ENCODE measurements around the gene PLCB4.
"Not testable (repeated sequence)": the region's sequence is repeated elsewhere in the genome, so short reads cannot be mapped to it uniquely, and the experiment has no call there.

The PLCB4 gene

DNA sequence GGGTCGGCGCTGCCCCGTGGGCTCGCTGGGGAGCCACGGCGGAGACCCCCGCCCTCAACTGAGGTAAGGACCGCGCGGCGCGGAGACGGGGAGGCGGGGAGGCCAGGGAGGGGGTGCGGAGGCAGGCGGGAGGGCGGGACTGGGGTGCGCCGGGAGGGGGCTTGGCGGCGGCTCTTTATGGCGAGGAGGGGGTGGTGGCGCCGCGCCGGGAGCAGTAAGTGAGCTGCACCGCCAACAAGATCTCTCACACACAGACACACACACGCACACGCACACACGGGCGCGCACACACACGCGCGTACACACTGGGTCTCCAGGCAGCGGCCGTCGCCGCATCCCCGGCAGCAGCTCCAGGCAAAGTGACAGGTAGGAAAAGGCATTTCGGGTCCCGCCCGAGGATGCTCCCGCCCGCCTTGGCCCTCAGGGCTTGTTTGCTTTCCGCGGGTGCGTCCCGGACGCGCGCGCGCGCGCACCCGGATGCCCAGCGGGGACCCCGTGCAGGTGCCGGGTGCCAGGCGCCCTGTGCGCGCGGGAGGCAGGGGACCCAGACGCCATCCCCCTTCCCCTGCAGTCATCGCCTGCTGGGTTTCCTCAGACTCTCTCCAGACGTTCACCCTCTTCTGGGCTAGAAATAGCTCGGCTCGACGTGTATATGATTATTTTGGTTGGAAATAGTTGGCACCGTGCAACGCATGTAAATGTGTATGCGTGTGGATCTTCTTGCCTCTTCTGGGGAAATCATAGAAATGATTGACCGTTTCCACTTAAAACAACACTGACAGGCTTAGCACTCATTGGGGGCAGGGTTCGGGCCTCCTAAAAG, at the start of gene PLCB4:
Gene PLCB4, plus strand, starts transcription at position 247 of the 823 bp plus-strand sequence. CDS start 238,728 bp downstream, outside the sequence.
- no peak for DNase-seq (ENCODE audit: low read depth)

DNA sequence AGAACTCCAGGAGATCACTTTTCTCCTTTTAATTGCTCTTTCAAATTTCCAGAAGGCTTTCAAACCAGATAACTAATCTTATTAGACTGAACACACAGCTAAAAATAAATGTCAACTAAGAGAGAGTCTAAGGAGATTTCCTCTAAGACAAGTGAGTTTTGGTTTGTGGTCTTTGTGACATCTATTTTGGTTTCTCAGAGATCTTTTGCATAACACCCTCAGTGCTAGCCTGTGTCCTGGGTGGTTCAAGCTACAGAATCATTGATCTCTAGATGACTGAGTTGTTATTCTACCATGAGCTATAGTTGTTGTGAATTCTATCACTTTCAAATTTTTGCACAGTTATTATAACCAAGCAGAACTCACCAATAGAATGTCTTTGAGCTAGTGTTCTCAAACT, 49.1 kb upstream of the PLCB4 start:
- no peak for DNase-seq (ENCODE audit: low read depth)

DNA sequence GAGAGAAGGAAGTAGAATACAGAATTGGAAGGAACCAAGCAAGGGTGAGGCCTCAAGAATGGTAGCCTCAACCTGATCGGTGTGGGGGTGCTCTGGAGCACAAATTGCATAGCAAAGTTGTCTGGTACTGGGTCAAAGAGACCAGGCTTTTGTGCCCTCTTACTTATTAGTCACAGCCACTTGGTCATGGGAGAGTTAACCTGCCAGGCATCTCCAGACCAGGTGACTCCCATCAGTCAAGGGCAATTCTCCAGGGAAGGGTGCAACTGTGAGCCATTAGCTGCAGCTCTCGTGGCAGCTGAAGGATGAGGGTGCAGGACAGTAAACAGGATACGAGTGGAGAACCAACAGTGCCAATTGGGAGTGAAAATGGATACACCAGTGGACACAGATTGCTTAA, 47.7 kb upstream of the PLCB4 start:
- no peak for DNase-seq (ENCODE audit: low read depth)

DNA sequence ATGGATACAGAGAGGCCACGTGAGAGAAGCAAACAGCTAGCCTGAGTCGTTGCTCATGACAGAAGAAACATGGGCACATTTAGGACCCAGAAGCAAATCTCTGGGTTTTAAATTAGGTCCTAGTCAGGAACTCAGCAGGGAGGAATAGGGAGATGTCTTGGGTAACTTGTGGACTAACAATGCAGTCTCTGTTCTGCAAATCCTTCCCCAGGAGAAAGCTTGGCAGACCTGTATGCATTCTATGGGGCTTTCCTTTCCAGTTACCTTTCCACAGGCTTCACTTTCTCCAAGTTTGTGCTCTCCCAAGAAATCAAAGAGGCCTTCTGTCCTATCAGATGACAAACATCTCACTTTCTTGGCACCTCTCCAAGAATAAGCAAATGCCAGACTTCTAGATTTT, 47.2 kb upstream of the PLCB4 start:
- DNase-seq (ENCODE audit: low read depth): no peak

DNA sequence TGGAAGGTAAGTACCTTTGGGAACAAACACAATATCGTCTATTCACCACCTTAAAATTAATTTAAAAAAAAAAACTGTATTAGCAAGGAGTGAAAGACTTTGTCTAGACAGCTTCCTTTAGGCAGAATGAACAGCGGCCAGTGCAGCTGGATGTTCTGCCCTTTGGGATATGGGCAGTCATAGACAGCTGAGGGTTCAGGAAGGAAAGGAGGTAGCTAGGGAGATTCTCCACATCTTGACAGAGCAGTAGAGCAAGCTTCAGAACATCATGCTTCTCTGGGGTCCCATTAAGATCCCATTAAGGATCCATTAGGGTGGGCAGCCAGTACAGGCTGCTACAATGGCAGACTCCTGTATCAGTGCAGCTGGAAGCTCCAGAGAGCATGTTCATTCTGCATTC, 46.5 kb upstream of the PLCB4 start:
- no peak for DNase-seq (ENCODE audit: low read depth)

DNA sequence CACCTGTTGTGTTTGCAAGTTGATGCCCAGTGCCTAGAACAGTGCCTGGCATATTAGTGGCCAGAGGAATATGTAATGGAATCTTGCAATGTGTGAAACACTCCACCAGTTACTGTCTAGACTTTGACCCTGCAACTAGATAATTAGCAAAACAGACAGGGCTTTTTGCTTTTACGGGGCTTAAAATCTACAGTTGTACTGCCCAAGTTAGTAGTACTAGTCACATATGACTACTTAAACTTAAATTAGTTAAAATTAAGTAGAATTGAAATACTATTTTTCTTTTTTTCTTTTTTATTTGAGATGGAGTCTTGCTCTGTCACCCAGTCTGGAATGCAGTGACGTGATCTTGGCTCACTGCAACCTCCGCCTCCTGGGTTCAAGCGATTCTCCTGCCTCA, 44.3 kb upstream of the PLCB4 start:
- DNase-seq (ENCODE audit: low read depth): no peak

DNA sequence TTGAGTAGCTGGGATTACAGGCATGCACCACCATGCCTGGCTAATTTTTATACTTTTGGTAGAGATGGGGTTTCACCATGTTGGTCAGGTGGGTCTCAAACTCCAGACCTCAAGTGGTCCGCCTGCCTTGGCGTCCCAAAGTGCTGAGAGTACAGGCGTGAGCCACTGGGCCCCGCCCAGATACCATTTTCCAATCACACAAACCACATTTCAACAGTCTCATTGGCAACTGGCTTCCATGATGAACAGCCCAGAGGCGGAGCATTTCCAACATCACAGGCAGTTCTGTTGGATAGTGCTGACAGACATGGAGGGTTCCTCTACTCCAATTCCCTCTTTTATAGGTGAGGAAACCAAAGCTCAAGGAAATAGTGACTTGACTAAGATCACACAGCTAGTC, 43.9 kb upstream of the PLCB4 start:
- no peak for DNase-seq (ENCODE audit: low read depth)

DNA sequence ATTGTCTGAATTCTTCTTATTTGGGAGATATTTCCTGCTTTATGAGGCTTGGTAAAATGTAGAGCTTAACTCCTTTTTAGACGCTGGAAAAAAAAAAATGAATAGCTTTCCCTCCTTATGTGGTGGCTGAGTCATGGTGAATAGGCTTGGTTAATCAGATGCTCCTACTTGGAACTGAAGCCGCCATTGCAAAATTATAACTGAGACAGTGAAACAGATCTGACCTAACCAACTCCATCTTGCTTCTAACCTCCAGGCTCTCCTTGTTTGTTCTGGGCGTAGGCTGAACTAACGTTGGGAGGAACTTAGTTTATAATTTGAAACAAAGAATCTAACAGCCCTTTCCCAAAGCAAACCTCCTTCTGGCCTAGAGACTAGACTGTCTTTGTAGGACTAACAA, 43.2 kb upstream of the PLCB4 start:
- DNase-seq (ENCODE audit: low read depth): no peak

DNA sequence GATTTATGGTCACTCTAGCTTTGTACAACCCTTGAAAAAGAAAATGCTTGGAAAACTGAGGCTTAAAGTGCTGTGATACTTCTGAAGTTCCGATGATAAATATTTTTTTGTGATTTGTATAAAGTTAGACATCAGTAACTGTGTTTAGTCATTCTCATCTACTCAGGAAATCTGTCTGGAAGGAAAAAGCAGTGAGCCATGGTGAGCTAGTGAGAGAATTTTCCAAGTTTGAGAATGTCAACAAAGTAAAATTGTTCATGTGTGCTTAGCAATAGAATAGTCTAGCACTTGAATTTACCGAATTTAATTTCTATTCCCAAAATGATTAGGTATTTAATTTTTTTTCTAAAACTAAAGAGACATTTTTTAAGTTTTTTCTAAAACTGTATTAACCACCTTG, 41.3 kb upstream of the PLCB4 start:
- DNase-seq (ENCODE audit: low read depth): no peak

DNA sequence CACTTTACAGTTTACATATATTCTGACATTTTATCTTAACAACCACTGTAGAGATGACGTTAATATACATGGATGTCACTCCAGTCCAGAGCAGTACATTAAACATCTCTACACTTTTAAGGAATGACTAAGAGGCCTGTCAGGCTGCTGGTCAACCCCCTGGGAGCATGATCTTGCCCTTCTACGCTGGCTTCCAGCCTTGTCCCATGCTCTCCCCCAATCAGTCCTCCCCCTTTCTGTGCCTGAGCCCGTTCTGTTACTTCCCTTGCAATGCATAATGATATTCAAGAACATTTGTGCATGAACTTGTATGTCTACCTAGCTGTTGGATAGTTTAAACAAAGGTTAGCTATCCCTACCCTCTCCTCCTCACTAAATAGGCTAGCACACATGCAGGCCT, 40.5 kb upstream of the PLCB4 start:
- DNase-seq (ENCODE audit: low read depth): no peak

DNA sequence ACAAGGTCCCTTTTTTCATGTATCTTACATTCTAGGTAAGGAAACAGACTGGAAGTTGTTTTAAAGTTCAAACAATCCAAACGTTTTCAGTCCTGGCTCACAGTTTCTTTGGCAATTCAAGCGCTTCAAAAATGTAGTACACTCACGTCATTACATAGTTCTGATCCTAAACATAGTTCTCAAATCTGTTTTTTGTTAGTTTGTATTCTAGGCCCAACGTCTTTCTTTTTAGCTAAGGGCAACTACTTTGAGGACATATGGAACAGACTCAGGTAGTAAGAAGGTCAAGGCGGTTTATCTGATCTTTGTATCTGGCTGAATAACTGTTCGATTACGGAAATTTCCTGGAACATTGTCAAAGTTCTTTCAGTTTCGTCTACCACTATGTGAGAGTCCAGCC, 36.9 kb upstream of the PLCB4 start:
- DNase-seq (ENCODE audit: low read depth): no peak

DNA sequence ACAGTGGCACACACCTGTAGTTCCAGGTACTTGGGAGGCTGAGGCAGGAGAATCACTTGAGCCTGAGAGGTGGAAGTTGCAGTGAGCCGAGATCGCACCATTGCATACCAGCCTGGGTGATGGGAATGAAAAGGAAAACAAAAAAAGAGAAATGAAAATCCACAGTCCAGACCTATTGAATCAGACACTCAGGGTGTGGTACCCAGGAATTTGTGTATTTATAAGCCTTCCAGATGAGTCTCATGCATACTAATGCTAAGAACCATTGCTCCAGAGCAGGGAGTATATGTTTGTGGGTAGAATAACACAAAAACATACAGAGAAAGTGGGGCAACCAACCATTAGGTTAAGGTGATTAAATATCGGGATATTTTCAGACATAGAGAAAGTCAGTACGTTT, 36.1 kb upstream of the PLCB4 start:
- no peak for DNase-seq (ENCODE audit: low read depth)

DNA sequence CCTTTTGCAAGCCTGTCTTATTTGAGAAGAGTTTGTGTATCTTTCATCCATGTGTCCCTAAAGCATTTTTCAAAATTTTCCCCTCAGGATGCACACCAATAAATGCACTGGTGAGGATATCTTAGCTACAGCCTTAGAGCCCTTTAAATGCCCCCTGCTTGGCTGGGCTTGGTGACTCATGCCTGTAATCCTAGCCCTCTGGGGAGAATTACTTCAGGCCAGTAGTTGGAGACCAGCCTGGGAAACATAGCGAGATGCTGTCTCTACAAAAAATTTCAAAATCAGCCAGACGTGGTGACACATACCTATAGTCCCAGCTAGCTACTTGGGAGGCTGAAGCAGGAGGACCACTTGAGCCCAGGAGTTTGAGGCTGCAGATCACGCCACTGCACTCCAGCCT, 33.8 kb upstream of the PLCB4 start:
- DNase-seq (ENCODE audit: low read depth): no peak

DNA sequence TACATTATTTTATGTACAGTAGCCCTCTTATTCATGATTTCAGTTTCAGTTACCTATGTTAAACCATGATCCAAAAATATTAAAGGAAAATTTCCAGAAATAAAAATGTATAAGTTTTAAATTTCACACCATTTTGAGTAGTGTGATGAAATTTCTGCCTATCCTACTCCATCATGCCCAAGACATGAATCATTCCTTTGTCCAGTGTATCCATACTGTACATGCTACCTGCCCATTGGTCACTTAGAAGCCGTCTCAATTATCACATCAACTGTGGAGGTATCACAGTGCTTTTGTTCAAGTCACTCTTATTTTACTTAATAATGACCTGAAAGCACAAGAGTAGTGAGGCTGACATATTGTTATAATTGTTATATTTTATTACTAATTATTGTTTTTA, 32.3 kb upstream of the PLCB4 start:
- no peak for DNase-seq (ENCODE audit: low read depth)

DNA sequence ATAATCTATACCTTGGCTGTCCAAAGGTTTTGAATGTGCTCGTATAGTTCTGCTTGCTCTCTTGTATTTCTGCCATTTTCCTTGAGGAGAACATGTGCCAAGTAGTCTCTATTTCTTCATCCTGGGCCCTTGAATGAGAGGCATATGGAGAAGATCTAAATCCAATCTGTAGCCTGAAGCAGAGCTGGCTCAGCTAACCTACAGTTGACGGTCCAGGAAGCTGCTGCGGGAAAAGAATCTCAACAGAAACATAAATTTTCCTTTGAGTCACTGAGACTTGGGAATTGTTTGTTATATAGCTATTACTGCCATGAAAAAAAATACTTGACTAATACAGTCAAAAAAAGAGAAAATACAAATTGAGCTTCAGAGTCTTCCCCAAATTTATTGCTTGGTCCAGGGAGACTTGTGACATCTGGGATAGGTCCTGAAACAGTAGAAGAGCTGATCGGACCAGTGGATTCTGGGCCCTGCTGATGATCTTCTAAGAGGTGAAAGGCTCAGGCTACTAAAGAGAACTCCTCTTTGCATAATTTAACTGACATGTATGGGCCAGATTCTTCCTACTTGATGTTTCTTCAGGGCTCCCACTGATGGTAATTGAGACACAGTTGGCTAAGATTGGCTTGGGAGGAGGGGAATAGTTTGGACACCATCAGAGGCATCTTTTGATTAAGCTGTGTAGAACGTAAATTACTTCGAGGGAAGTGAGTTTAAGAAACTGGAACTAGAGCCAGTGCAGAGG, 29.9 kb upstream of the PLCB4 start:
- DNase-seq (ENCODE audit: low read depth): no peak

DNA sequence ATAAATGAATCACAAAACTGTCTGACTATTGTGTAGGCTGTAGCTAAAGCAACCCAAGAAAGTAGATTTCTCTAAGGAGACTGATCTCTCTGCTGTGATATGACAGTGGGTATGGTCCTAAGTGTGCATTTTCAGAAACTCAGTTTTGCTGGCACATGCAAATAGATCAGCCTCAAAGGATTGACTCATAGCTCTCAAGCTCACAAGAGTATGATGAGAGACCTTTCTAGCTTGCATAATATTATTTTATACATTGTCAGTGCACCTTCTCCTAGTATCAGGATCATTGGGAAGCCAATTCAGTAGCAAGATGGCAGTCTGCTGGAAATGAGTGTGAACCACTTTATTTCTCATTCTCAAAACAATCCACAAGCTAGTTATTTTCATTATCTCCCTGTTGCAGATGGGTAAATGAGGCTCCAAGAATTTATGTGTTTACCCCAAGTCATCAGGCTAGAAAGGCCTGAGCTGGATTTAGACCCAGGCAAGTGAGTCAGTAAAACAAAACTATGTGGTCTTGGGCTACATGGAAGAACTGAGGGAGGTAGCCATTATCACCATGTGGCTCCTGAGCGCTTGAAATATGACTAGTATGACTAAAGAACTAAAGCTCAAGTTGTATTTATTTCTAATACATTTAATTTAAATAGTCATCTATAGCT, 27.9 kb upstream of the PLCB4 start:
- no peak for DNase-seq (ENCODE audit: low read depth)

DNA sequence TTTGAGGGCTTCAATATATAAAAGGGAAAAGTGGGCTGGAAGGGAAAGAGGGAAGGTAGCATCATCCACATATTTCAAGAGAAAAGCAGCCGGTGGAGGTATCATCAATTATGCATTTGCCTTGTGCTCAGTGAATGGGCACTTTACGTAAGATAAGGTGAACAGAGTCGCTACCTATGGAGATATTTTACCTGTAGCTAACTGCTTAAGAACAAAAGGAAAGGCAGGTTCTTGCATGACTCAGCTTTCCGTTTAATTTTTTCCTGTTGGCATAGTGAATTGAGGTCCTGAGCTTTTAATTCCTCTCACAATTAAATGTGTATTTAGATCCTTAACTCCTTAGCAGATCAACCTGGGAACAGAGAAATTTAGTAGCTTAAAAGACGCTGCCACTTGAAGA, 25.5 kb upstream of the PLCB4 start:
- no peak for DNase-seq (ENCODE audit: low read depth)

DNA sequence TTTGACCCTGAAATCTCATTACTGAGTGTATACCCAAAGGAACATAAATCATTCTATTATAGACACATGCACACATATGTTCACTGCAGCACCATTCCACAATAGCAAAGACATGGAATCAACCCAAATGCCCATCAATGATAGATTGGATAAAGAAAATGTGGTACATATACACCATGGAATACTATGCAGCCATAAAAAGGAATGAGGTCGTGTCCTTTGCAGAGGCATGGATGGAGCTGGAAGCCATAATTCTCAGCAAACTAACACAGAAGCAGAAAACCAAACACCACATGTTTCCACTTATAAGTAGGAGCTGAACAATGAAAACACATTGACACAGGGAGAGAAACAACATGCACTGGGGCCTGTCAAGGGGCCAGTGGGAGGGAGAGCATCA, 21.0 kb upstream of the PLCB4 start:
- DNase-seq (ENCODE audit: low read depth): not testable (repeated sequence)

DNA sequence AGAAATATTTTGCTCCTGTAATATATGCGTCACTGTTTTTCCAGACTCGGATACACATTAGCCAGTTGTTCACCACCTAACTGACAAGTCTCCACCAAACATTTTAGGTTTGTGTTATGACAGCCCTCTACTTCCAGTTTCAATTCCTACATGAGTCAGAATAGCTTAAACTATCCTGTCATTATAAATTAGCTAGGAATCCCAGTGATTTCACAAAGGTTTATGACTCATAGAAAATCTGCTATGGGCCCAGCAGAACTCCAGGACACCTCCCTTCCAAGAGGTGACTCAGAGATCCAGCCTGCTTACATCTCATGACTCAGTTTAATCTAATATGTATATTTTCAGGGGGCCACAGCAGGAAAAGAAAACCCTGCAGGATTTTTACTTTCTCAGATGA, 17.4 kb upstream of the PLCB4 start:
- no peak for DNase-seq (ENCODE audit: low read depth)

DNA sequence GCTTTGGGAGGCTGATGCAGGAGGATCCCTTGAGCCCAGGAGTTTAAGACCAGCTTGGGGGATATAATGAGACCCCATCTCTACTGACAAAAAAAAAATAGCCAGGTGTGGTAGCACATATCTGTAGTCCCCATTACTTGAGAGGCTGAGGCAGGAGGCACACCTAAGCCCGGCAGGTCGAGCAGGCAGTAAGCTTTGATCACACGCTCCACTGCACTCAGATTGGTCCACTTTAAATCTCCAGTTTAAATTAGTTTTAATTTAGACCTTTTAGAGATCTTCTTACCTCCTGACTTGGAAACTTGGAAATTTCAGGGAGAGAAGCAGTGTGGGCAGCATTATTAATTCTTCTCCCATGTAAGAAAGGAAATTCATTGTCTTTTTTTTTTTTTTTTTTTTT, 16.8 kb upstream of the PLCB4 start:
- DNase-seq (ENCODE audit: low read depth): no peak

DNA sequence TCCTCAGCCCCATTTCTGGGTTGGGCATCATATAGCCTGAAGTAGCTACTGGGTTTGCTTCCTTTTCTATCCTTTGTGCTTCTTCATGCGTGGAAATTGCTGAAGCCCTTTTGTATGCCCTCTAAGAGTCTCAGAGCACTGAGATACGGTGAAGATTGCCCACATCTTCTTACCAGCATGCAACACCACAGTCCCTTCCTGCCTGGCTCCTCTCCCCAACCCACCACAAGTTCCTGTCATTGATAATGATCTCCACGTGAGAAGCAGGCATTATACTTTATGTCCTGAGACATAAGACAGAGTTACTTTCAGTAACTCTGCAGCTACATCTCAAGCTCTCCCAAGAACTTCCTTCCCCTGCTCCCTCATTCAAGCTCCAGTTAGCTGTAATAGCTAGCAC, 15.8 kb upstream of the PLCB4 start:
- DNase-seq (ENCODE audit: low read depth): no peak

DNA sequence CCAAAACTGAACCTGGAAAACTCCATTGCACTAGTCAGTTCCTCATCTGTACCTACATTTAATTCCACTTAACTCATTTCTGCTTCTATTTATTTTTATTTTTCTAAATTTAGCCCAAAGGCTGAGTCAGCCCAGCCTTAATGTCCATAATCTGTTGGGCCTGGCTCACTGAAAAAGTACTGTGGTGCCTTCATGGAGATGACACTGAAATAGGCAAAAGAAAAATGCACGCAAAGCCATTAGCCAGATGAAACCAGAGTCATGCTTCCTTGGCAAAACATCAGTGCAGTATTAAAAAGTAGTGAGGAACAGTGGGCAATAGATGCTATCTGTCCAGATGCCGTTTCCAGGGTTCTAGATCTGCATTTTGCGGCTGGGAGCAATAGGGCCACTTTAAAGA, 14.7 kb upstream of the PLCB4 start:
- no peak for DNase-seq (ENCODE audit: low read depth)

DNA sequence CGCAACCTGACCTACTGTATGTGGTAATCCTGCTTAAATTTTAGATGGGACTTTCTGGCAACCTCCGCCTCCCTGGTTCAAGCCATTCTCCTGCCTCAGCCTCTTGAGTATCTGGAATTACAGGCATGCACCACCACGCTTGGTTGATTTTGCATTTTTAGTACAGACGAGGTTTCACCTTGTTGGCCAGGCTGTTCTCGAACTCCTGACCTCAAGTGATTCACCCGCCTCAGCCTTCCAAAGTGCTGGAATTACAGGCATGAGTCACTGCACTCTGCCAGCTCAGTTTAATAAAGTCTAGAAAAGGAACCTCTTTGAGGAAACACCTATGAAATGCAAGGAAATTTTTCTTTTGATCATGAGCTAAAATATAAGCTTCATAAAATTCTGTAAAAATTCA, 9.0 kb upstream of the PLCB4 start:
- DNase-seq (ENCODE audit: low read depth): no peak
